Medulla oblongata (tissue), 1 donor: Measurements from ENCODE around the gene RIPOR1.
A peak's percentile ranks its signal among the peaks of the same experiment; 100 is the strongest.

Source experiments
- DNase-seq: peaks from one replicate; pipeline ENCODE4 v3.0.0-alpha.2; 2015; ENCODE audit errors: extremely low spot score

RIPOR1 gene

DNA sequence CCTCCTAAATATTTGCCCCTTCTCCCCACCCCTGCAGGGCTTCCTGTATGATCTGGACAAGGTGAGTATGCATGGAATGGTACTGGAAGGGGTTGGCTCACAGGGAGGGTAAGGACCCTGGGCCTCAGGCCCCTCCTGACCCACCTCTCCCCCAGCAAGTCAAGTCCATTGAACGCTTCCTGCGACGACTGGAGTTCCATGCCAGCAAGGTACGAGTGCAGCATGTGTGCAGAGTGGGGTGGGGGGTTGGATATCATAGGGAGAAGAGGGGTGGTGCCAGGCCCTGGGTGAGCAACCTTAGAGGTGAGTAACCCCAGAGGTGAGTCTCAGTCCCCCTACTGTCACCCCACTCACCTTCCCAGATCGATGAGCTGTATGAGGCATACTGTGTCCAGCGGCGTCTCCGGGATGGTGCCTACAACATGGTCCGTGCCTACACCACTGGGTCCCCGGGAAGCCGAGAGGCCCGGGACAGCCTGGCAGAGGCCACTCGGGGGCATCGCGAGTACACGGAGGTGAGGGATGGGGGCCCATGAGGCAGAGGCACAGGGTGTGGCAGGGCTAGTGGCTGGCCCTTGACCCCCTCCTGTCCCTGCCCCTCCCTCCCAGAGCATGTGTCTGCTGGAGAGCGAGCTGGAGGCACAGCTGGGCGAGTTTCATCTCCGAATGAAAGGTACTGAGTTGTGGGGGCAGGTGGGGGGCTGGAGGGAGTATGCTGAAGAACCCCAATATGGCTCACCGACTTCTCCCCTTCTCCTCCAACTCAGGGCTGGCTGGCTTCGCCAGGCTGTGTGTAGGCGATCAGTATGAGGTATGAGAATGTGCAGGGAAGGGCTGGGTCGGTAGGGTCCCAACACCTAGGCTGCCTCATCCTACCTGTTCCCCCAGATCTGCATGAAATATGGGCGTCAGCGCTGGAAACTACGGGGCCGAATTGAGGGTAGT is 11.3 kb downstream of the RIPOR1 start:
- no peak for DNase-seq

GRCh38 chr16:67540756-67541155 is 12.1 kb downstream of the RIPOR1 start:
- no peak for DNase-seq

DNA sequence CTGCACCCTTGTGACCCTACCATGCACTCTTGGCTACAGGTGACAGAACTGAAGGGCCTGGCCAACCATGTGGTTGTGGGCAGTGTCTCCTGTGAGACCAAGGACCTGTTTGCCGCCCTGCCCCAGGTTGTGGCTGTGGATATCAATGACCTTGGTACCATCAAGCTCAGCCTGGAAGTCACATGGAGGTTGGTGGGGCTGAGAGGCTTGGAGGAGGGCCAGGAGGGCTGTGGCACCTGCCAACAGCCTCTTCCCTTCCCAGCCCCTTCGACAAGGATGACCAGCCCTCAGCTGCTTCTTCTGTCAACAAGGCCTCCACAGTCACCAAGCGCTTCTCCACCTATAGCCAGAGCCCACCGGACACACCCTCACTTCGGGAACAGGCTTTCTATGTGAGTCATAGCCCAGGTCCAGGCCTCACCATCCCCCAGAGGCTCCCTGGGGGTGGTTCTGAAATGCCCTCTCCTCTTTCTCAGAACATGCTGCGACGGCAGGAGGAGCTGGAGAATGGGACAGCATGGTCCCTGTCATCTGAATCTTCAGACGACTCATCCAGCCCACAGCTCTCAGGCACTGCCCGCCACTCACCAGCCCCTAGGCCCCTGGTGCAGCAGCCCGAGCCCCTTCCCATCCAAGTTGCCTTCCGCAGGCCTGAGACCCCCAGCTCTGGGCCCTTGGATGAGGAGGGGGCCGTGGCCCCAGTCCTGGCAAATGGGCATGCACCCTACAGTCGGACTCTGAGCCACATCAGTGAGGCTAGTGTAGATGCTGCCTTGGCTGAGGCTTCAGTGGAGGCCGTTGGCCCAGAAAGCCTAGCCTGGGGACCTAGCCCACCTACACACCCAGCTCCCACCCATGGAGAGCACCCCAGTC is 13.0 kb downstream of the RIPOR1 start:
- DNase-seq = no peak

GRCh38 chr16:67542464-67542863 is 13.8 kb downstream of the RIPOR1 start:
- DNase-seq = no peak

GRCh38 chr16:67543036-67543435 is 14.4 kb downstream of the RIPOR1 start:
- DNase-seq = no peak

GRCh38 chr16:67543582-67543981 is 15.0 kb downstream of the RIPOR1 start:
- no peak for DNase-seq

- DNase-seq = no peak
Observed at GRCh38 chr16:67544329-67544841, 15.8 kb downstream of the RIPOR1 start.

GRCh38 chr16:67544844-67545664 is 16.4 kb downstream of the RIPOR1 start:
- DNase-seq = no peak

DNA sequence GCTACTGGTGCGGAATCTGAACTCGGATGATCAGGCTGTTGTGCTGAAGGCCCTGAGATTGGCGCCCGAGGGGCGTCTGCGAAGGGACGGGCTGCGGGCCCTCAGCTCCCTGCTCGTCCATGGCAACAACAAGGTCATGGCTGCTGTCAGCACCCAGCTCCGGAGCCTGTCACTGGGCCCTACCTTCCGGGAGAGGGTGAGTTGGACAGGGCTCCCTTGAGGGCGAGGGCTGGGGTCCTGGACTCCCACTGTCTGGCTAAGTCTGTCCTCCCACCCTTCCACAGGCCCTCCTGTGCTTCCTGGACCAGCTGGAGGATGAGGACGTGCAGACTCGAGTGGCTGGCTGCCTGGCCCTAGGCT is 17.0 kb downstream of the RIPOR1 start:
- no peak for DNase-seq

DNA sequence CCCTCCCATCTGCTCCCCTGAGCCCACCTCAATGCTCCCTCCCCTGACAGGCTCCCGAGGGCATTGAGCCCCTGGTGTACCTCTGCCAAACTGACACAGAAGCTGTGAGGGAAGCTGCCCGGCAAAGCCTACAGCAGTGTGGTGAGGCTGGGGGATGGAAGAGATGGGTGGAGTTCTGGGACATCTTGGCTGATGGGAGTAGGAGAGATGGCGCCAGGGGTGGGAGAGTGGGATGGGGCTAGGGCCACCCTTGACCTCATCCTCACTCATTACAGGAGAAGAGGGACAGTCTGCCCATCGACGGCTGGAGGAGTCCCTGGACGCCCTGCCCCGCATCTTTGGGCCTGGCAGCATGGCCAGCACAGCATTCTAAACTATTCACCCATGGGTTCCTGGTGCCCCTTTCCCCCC is 17.5 kb downstream of the RIPOR1 start:
- DNase-seq = no peak

DNA sequence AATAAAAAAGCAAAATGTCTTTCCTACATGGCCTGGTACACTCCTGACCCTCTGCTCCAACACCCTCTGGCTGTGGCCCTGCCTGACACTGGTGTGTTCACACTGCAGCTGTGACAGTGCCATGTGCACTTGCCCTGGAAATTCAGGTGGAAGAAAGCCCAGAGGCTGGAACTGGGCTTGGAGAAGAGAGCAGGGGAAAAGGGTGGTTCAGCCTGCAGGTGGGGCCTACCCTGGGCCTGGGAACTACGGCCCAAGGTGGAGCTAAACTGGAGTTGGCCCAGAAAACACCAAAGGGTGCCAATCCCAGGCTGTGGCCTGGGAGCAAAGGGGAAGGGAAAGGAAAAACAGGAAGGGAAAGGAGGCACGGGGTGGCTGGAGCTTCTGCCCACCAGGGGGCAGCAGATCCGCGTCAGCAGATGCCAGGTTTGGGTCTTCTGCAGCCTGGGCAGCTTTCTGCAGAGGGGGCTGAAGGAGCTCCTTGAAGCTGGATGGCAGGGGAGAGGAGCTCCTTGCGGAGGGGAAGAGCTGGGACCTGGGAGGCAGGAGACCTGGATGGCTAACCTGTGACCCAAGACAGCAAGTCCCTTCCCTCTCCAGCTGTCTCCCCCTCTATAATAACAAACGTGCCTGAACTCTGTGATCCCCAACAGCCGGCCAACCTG is 18.3 kb downstream of the RIPOR1 start:
- DNase-seq = peak; percentile 69

GRCh38 chr16:67547423-67548264 is 19.0 kb downstream of the RIPOR1 start:
- DNase-seq = no peak

GRCh38 chr16:67548265-67549126 is 19.9 kb downstream of the RIPOR1 start:
- no peak for DNase-seq

GRCh38 chr16:67549240-67549639 is 20.6 kb downstream of the RIPOR1 start:
- DNase-seq = no peak

- DNase-seq = no peak
Observed at GRCh38 chr16:67549936-67550335, 21.3 kb downstream of the RIPOR1 start.

- DNase-seq = no peak
Observed at GRCh38 chr16:67551091-67551490, 22.5 kb downstream of the RIPOR1 start.

DNA sequence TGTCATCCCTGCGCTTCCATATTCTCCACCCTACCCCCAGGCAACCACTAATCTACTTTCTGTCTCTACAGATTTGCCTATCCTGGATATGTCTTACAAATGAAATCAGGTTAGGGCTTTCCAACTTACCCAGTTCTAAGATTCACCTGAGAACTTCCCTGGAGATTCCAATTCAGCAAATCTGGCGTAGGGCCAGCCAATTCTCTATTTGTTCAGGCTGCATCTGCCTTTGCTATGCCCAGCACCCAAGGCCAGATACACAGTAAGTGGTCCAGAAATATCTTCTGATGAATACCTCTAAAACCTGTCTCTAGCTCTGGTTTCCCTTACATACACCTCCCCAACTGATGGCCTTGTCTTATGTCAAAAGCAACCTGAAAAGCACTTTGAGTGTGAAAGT is 23.3 kb downstream of the RIPOR1 start:
- no peak for DNase-seq

GRCh38 chr16:67552476-67552875 is 23.8 kb downstream of the RIPOR1 start:
- no peak for DNase-seq

- DNase-seq = no peak
Observed at GRCh38 chr16:67555795-67556212, 27.2 kb downstream of the RIPOR1 start.
